HT1080 (cell line): ENCODE measurements around the gene ZKSCAN7. TPM values are rescaled to one million over a fixed set of nuclear protein-coding genes. Genes with fewer than 3 reads are reported as not detected.
"Not testable (repeated sequence)": the region's sequence is repeated elsewhere in the genome, so short reads cannot be mapped to it uniquely, and the experiment has no call there.

Experiments
- DNase-seq: peaks from one replicate; pipeline ENCODE4 v3.0.0-alpha.2; 2015; ENCODE audit warnings: low read depth
- total RNA-seq: library from RNA; depleted of rRNA; stranded (reverse); fragments of >200 nt; shearing (Covaris generic); gene quantifications from 2 replicates; pipeline ENCODE4 v1.2.3, GENCODE V29; 2014; rRNA removed

ZKSCAN7 gene
- total RNA-seq, 1 experiment from 2014 or later = 0.10 TPM

DNA sequence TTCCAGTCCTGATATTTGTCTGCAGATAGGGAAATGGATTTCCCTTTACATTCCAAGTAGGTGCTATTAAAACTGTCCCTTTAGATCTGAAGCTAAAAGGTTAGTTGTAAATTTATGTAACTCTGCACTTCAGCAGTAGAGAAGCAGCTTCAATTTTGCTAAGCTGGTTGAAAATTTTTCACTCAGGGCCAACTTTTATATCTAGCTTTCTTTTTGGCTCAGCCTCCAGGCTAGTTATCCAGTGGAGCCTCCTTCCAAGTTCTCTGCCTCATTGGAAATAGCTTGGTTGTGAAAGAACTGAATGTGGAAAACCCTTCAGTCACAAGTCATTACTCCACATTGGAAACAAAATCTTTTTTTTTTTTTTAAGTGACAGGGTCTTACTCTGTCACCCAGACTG, 21.6 kb downstream of the ZKSCAN7 start:
- DNase-seq = no peak

DNA sequence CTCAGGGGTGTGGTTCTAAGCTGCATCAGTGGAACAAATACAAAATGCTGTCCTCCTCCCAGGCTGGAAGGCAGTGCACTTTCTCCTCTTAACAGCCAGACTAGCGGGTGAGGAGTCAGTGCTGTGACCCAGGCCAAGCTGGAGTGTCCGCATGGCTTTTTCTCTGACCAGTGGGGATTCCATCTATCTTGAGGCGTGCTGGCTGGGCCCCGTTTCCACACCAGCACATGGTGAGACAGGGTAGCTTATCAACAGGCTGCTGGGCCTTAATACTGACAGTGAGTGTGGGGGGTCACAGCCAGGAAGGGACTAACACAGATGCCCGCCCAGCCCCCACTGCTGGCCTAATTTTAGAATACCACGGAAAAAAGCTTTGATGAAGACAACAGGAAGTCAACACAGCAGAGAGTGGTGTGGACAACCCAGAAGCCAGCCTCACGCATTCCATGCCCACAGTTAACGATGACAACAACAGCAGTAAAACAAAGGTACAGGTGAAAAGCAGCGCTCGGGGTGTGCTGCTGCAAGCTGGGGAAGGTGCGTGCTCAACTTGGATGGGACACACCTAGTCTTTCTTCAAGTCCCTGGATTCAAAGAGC, 22.5 kb downstream of the ZKSCAN7 start:
- not testable (repeated sequence) for DNase-seq

- not testable (repeated sequence) for DNase-seq
Measured at GRCh38 chr3:44578316-44578715, 23.3 kb downstream of the ZKSCAN7 start.

DNA sequence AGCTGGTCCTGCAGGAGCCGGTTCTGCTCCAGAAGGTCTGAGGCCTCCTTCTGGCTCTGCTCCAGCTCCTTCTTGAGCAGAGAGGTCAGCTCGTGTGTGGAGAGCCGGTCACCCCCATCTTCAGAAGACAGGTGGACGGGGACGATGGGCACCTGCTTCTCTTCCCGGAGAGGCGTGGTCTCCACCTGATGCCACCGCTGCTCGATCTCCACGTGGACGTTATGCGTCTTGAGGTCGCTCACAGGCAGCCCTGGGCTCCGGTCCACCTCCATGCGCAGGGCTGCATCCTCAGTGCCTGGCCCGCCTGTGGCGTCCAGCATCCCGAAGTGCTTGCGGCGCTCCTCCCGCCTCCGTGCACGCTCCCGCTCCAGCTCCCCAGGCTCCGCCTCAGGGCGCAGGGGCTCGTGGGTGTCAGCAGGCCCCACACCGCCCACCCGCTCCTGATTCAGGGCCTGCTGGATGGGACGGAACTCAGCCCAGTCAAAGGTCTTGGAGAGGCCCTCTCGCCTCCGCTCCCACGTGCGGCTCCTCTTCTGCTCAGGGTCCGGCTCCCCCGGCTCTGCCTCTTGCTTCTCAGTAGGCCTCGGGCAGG, 24.0 kb downstream of the ZKSCAN7 start:
- DNase-seq = not testable (repeated sequence)

DNA sequence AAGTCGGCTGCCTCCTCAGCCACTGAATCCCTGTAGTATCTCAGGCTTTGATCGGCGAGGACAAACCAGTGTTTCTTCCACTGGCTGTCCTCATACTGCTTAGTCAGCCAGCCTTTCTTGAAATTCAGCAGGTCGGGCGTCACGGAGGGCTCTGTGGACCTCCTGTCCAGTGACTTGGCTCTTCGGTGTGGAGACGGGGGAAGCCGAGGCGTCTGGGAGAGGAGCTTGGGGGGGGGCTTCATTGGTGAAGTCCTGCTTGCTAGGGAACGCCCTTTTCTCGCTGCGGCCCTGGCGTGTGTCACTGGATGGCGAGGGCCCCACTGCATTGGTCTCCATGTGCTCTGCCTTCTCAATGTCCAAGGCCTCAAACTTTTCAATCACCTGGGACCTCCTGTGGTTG, 24.8 kb downstream of the ZKSCAN7 start:
- DNase-seq = not testable (repeated sequence)

GRCh38 chr3:44580971-44581370, 26.0 kb downstream of the ZKSCAN7 start:
- not testable (repeated sequence) for DNase-seq

DNA sequence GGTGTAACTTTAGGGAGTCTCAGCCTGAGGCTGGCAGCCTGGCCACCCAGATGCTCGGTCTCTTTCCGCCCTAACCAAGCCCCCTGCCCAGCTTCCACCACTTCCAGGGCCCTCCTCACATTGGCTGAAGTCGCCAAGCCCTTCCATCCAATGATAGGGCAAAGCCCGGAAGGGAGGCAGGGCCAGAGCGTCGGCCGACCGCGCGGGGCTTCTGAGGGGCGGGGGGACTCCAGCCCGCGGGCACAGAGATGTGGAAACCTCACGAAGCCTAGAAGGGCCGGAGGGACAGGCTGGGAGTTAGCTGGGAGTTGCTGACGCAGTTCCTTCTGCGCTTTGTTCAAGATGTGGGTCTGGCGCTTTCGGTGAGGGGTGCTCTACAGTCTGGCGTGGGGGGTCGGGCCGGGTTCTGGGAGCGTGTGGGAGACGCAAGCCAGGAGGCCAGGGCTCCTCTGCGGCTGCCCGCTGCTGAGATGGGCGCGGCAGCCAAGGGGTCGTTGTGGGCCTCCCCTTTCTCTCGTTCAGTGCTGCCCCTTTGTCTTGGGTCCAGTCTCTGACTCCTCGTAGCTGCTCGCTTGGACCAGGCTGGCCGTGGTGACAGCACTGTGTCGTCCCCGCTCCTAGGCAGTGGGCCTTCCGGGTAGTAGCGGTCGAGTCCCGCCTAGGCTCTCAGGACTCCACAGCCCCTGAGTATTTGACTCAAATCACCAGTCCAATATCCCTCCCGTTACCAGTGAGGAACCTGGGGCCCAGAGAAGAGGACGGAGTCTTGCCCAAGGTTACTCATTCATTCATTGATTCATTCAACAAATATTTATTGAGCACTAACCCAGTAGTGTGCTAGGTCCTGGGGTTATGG, 29.9 kb downstream of the ZKSCAN7 start, which contains the start of gene ZNF660:
Gene ZNF660 (plus strand): TSS at position 319 of the 856 bp plus-strand sequence. CDS start 9,230 bp downstream, outside the sequence.
- peak; percentile 31 for DNase-seq

DNA sequence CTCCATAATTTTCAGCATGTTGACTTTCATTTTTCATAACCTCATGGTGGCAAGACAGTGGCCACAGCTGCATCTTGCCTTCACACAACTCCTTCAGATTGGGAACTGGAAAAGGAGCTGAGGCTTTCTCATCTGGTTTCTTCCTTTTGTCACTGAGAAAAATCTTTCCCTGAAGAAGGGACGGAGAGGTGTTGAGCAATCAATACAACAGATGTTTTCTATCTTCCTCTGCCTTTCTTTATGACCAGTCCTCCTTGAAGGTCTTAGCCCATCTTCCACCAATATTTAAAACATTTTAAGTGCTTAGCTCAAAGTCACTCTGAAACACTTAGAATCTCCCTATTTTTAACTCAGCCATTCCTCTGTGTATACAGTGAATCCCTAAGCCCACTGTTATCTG, 41.6 kb downstream of the ZKSCAN7 start:
- no peak for DNase-seq

GRCh38 chr3:44601749-44602148, 46.8 kb downstream of the ZKSCAN7 start:
- no peak for DNase-seq

DNA sequence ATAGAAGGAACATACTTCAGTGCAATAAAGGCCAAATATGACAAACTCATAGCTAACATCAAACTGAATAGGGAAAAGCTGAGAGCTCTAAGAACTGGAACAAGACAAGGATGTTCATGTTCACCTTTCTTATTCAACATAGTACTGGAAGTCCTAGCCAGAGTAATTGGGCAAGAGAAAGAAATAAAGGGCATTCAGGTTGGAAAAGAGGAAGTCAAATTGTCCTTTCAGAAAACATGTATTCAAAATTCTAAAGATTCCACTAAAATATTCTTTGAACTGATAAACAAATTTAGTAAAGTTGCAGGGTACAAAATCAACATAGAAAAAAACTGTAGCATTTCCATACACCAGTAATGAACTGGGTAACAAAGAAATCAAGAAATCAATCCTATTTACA, 57.7 kb downstream of the ZKSCAN7 start:
- no peak for DNase-seq

Other genes starting within 250 kb of the ZKSCAN7 start
- 11.7 and 13.9 TPM in 2 replicates for gene TCAIM, start 216.4 kb upstream of the ZKSCAN7 start, total RNA-seq
- 5.2 and 5.9 TPM in 2 replicates for gene ZNF445, start 77.5 kb upstream of the ZKSCAN7 start, total RNA-seq
- 0.11 and 0.60 TPM in 2 replicates for gene ZNF660, start 29.8 kb downstream of the ZKSCAN7 start, total RNA-seq
- 6.7 and 7.6 TPM in 2 replicates for gene ZNF197, start 69.8 kb downstream of the ZKSCAN7 start, total RNA-seq
- 14.6 and 19.8 TPM in 2 replicates for gene ZNF35, start 93.5 kb downstream of the ZKSCAN7 start, total RNA-seq
- 0.37 and 0.72 TPM in 2 replicates for gene ZNF502, start 157.5 kb downstream of the ZKSCAN7 start, total RNA-seq
- 0.07 TPM in 1 of 2 replicates, not detected in the other for gene ZNF501, start 174.4 kb downstream of the ZKSCAN7 start, total RNA-seq
- 12.5 and 14.5 TPM in 2 replicates for gene KIAA1143, start 206.4 kb downstream of the ZKSCAN7 start, total RNA-seq
- gene KIF15, start 206.6 kb downstream of the ZKSCAN7 start, total RNA-seq = 10.6 and 15.6 TPM in 2 replicates